ENCODE results near the gene TBX10. TPM values are rescaled to one million over a fixed set of nuclear protein-coding genes. Genes with fewer than 3 reads are reported as not detected.
A peak's percentile ranks its signal among the peaks of the same experiment; 100 is the strongest.

TBX10 gene
- total and polyA plus RNA-seq, 2 of the 8 experiments (the other 6 are each of a cell fraction or from before 2014, with no cell fraction given): 0.09 TPM; not detected in 1

GRCh38 chr11:67662835-67663531 is 23.4 kb upstream of the TBX10 start:
- Histone ChIP-seq H3K27me3 (replicated peaks in 1 of 4; ENCODE audit: control insufficient read depth in 3 of 4, extremely low read depth in 1 of 4, insufficient read depth in 3 of 4, low read length in 3 of 4) (no peaks in the 10 kb centered on the region), H3K4me2 (ENCODE audit: insufficient read depth in 1 of 2, low read depth in 2 of 2, low read length in 2 of 2) (no peak overlapping the region), H4K20me1 (replicated peaks in 1 of 2; ENCODE audit: control insufficient read depth in 1 of 2, insufficient read depth in 2 of 2, low read length in 2 of 2) (no peaks in the 10 kb centered on the region), H2BK20ac (ENCODE audit: low read length) (no peak overlapping the region), H3K18ac (ENCODE audit: extremely low read depth, low read length) (no peak overlapping the region), H2BK15ac (ENCODE audit: low read length) (no peak overlapping the region), H3K4me3 (ENCODE audit: extremely low read depth in 1 of 4, insufficient read depth in 2 of 4, low read depth in 3 of 4, low read length in 4 of 4) (no peak overlapping the region), H3K9me3 (ENCODE audit: insufficient read depth in 2 of 2, low read depth in 1 of 2, low read length in 1 of 2) (peaks cover 5 to 11% of the 10 kb centered on the region in 2 experiments; a peak in 3 of 4 replicates), H3K56ac (replicated peaks; ENCODE audit: insufficient read length, low read depth, low read length) (no peak overlapping the region), H3K4ac (replicated peaks; ENCODE audit: insufficient read length, low read depth, low read length) (no peak overlapping the region), H3K23ac (ENCODE audit: insufficient read length) (no peak overlapping the region), H2BK12ac (ENCODE audit: low read depth, low read length) (no peak overlapping the region), H3K79me1 (ENCODE audit: low read depth, low read length) (no peaks in the 10 kb centered on the region), H3K14ac (ENCODE audit: insufficient read length) (no peak overlapping the region), H3K79me2 (ENCODE audit: control insufficient read depth in 1 of 2, insufficient read depth in 2 of 2, low read length in 2 of 2) (no peaks in the 10 kb centered on the region), H3K36me3 (ENCODE audit: control insufficient read depth in 2 of 4, insufficient read depth in 4 of 4, low read length in 3 of 4) (no peaks in the 10 kb centered on the region), H2AFZ (ENCODE audit: low read length) (0 out of 2 replicates have a peak overlapping the region, but pooled peaks have one; percentile 62), H4K91ac (replicated peaks; ENCODE audit: insufficient read length, low read length) (no peak overlapping the region), H2BK120ac (replicated peaks; ENCODE audit: low read depth, low read length) (no peak overlapping the region), H3K4me1 (replicated peaks in 1 of 4; ENCODE audit: control insufficient read depth in 3 of 4, insufficient read depth in 4 of 4, low read length in 3 of 4) (no peaks in the 10 kb centered on the region), H2AK5ac (ENCODE audit: low read depth, low read length) (no peak overlapping the region), H4K5ac (ENCODE audit: insufficient read length, low read depth, low read length) (no peak overlapping the region), H4K8ac (ENCODE audit: extremely low read depth, insufficient read depth, low read length) (no peak overlapping the region), H3K9ac (replicated peaks in 1 of 4; ENCODE audit: extremely low read depth in 1 of 4, low read depth in 3 of 4, low read length in 3 of 4) (no peak overlapping the region), H3K23me2 (ENCODE audit: low read depth, low read length) (no peaks in the 10 kb centered on the region), H2BK5ac (ENCODE audit: low read depth, low read length) (no peak overlapping the region), H3K27ac (ENCODE audit: low read depth, low read length) (no peak overlapping the region)
- TF ChIP-seq USF2 (IDR thresholded peaks at IDR 0.05; ENCODE audit: low read length) (0 out of 2 replicates have a peak, but pooled peaks have one; percentile 18), POU5F1 (IDR thresholded peaks at IDR 0.05; ENCODE audit: low read depth, low read length) (no peak), JUND (IDR thresholded peaks at IDR 0.05; ENCODE audit: low read length) (no peak), E2F6 (IDR thresholded peaks at IDR 0.05) (no peak)
- ChIA-PET POLR2A (ENCODE audit: partially characterized antibody) (no interaction called here), CTCF (ENCODE audit: partially characterized antibody) (interaction anchor here (0.6 to 6.0 kb wide), 5 partner anchors 15 to 1029 kb away, joined by 3 to 74 read pairs (median 4); partner anchors contain the start of genes ACY3 and TBX10)
- WGBS, 2 experiments (ENCODE audit: extremely low coverage in 1 of 2, insufficient coverage in 1 of 2, insufficient read length in 1 of 2, insufficient replicate concordance in 2 of 2, low coverage in 1 of 2, low lambda C conversion rate in 2 of 2, missing lambda C conversion rate in 1 of 2): 92% methylated on average over 19 of the region's 19 CpGs; no CpG with 5 or more reads in 1 of the 2 experiments
- DNase-seq (ENCODE audit: low read depth in 1 of 2, low spot score in 2 of 2) (no peak), FAIRE-seq (no peak)
